Ishikawa (cell line): Measurements from ENCODE around the gene MAOB.

Experiments
- CEBPB ChIP-seq: IDR thresholded peaks from 2 replicates; pipeline ENCODE4 v1.6.1; 2012
- CREB1 ChIP-seq: IDR thresholded peaks from 2 replicates; pipeline ENCODE4 v1.6.1; 2012; ENCODE audit warnings: low read depth
- EGR1 ChIP-seq: IDR thresholded peaks from 2 replicates; pipeline ENCODE4 v1.6.1; 2012
- EP300 ChIP-seq: IDR thresholded peaks from 2 replicates; pipeline ENCODE4 v1.6.1; 2012; ENCODE audit warnings: borderline replicate concordance
- FOXM1 ChIP-seq: IDR thresholded peaks from 2 replicates; pipeline ENCODE4 v1.6.1; 2012; ENCODE audit warnings: low read depth, borderline replicate concordance
- NFIC ChIP-seq: IDR thresholded peaks from 2 replicates; pipeline ENCODE4 v1.6.1; 2012
- RAD21 ChIP-seq: IDR thresholded peaks from 2 replicates; pipeline ENCODE4 v1.6.1; 2012; ENCODE audit warnings: low read depth
- TAF1 ChIP-seq: IDR thresholded peaks from 2 replicates; pipeline ENCODE4 v1.6.1; 2012; ENCODE audit warnings: low read depth, mild to moderate bottlenecking
- TCF12 ChIP-seq: IDR thresholded peaks from 2 replicates; pipeline ENCODE4 v1.6.1; 2012; ENCODE audit warnings: low read depth
- TEAD4 ChIP-seq: IDR thresholded peaks from 2 replicates; pipeline ENCODE4 v1.6.1; 2012
- USF1 ChIP-seq: IDR thresholded peaks from 2 replicates; pipeline ENCODE4 v1.6.1; 2012
- YY1 ChIP-seq: IDR thresholded peaks from 2 replicates; pipeline ENCODE4 v1.6.1; 2012; ENCODE audit warnings: low read depth
- ZBTB7A ChIP-seq: IDR thresholded peaks from 2 replicates; pipeline ENCODE4 v1.6.1; 2012; ENCODE audit warnings: low read depth
- TF ChIP-seq, protein P1 (sequence below): IDR thresholded peaks from 2 replicates; pipeline ENCODE4 v1.6.1; 2012; ENCODE audit warnings: low read depth, mild to moderate bottlenecking
- TF ChIP-seq, protein P2 (sequence below): IDR thresholded peaks from 2 replicates; pipeline ENCODE4 v1.6.1; 2012

MAOB gene

DNA sequence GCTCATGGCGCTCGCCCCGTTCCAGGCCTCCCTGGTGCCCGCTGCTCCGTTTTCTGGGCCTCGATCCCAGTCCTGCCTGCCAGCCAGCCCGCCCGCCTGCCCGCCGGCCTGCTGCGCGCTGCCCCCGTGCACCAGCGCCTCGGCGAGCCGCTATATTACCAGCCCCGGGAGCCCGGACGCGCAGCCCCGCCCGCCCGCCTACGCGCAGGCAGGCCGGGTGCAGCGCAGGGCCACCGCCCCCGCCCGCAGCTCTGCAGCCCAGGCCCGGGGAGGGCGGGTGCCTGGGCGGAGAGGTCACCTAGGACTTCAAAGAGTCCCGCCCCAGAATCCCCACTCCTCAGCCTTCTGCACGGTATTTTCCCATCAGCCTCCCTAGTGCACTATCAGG, at the start of gene MAOB:
MAOB (minus strand) TSS at position 157 of the 388 bp plus-strand sequence; CDS start at position 6, 151 bp downstream.
- no peak for TF ChIP-seq EP300
- peak; percentile 75 for TF ChIP-seq EGR1

- TF ChIP-seq EGR1, result no peak
- no peak for TF ChIP-seq NFIC
- no peak for TF ChIP-seq RAD21
- no peak for TF ChIP-seq FOXM1
- TF ChIP-seq, protein P1, sequence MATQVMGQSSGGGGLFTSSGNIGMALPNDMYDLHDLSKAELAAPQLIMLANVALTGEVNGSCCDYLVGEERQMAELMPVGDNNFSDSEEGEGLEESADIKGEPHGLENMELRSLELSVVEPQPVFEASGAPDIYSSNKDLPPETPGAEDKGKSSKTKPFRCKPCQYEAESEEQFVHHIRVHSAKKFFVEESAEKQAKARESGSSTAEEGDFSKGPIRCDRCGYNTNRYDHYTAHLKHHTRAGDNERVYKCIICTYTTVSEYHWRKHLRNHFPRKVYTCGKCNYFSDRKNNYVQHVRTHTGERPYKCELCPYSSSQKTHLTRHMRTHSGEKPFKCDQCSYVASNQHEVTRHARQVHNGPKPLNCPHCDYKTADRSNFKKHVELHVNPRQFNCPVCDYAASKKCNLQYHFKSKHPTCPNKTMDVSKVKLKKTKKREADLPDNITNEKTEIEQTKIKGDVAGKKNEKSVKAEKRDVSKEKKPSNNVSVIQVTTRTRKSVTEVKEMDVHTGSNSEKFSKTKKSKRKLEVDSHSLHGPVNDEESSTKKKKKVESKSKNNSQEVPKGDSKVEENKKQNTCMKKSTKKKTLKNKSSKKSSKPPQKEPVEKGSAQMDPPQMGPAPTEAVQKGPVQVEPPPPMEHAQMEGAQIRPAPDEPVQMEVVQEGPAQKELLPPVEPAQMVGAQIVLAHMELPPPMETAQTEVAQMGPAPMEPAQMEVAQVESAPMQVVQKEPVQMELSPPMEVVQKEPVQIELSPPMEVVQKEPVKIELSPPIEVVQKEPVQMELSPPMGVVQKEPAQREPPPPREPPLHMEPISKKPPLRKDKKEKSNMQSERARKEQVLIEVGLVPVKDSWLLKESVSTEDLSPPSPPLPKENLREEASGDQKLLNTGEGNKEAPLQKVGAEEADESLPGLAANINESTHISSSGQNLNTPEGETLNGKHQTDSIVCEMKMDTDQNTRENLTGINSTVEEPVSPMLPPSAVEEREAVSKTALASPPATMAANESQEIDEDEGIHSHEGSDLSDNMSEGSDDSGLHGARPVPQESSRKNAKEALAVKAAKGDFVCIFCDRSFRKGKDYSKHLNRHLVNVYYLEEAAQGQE, result no peak
- TF ChIP-seq, protein P2, sequence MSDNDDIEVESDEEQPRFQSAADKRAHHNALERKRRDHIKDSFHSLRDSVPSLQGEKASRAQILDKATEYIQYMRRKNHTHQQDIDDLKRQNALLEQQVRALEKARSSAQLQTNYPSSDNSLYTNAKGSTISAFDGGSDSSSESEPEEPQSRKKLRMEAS, result no peak
- TF ChIP-seq TAF1, result no peak
- no peak for TF ChIP-seq CREB1
- TF ChIP-seq CEBPB, result no peak
- no peak for TF ChIP-seq TEAD4
- no peak for TF ChIP-seq TCF12
- TF ChIP-seq ZBTB7A, result no peak
- no peak for TF ChIP-seq EP300
- TF ChIP-seq USF1, result no peak
- no peak for TF ChIP-seq YY1
Measured at GRCh38 chrX:43910012-43910411, 27.8 kb upstream of the MAOB start.

DNA sequence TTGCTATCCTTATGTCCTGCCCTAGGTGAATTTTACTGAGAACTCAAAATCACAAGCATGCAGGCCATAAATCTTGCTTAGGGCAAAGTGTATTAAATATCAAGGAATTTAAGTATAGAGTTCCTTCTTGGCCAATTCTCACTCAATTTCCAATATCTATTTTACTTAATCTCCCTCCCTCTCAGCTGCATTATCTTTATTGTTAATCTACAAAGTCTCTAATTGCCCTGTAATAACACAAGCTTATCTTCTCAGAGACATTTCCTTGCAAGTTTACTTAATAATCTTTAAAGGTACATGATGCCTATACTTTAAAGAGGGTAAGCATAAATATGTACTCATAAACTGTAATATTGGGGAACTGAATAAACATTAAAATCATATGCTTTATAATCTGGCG, 26.9 kb upstream of the MAOB start:
- no peak for TF ChIP-seq NFIC
- no peak for TF ChIP-seq TEAD4
- no peak for TF ChIP-seq RAD21
- no peak for TF ChIP-seq CREB1
- TF ChIP-seq, protein P1, result no peak
- TF ChIP-seq ZBTB7A, result no peak
- no peak for TF ChIP-seq USF1
- TF ChIP-seq, protein P2, result no peak
- TF ChIP-seq TAF1, result no peak
- no peak for TF ChIP-seq FOXM1

DNA sequence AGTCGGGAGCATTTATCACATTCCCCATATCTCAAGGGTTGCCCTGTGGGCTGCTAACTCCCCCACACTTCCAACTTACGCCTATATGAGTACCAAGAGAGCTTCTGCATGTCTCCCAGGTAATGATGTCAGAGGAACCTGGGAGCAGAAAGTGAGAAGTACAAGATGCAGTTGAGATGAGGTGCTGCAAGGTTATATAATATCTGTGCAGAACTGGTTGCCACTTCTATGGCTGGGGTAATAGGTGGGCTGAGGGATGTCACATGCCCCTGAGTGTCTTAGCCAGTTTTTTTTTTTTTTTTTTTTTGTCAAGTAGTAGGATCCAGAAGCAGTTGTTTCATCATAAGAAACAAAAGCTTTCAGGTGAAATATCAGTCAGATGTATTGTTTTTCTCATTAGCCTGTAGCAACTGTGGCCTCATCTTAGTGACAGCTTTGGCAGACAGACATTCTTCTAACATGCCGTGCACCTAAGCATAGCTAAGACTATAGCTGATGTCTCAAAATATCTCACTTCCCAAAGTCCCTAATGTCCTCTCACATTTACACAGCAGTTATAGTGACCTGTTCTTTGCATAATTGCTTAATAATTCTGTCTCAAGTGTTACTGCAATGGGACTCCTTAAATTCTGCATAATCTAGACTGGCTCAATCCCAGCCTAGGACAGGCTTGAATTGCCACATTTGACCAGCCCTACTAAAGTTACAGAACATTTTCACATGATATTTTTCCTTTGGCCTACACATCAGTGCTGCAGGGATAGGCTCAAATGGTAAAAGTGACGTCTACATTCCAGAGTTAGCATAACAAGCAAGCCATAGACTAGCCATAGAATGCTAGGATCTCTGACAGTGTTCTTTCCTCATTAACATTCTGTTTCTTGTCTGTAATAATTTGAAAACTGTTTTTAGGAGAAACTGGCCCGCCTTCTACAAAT, 17.9 kb upstream of the MAOB start:
- no peak for TF ChIP-seq EGR1
- TF ChIP-seq, protein P2, result no peak

DNA sequence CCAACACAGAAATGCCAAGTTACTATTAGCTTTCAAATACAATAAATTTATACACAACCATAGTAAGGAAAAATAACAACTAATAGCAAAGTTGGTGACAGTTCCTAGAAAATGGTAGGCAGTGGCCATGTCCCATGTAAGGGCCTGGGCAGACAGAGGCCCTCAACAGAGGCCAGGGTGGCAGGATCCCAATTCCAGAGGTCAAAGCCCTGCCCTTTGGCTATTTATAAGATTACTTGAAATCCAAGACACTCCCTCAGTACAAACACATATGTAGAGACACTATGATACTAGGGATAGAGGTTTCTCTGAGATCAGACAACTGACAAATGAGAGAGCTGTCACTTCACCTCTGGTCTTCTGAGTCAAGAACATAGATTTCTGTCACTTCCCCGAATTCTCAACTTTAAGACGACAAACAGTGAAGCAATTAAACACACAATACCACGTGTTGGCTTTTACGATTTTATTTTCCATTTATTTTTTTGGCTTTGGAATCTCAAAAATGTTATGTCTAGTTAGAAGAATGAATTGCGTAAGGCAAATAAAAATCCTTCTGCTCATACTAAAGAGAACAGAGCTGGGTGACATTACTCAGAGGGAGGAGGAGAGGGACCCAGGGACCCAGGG, 16.3 kb upstream of the MAOB start:
- TF ChIP-seq USF1 (no peak), YY1 (no peak), CEBPB (no peak), FOXM1 (no peak), NFIC (no peak), RAD21 (no peak), EP300 (no peak)
- TF ChIP-seq, protein P2, result no peak
- TF ChIP-seq, protein P1, result no peak
